LHCN-M2 (cell line): ENCODE data around the gene SMIM20. TPM values are rescaled to one million over a fixed set of nuclear protein-coding genes. Genes with fewer than 3 reads are reported as not detected.
"Not testable (repeated sequence)": the region's sequence is repeated elsewhere in the genome, so short reads cannot be mapped to it uniquely, and the experiment has no call there.

Experiments
- DNase-seq: peaks from one replicate; pipeline ENCODE4 v3.0.0-alpha.2; 2012; ENCODE audit warnings: low read depth
- total RNA-seq: library from RNA; depleted of rRNA; stranded (reverse); fragments of >200 nt; gene quantifications from 2 replicates; pipeline ENCODE4 v1.2.3, GENCODE V29; 2014

The SMIM20 gene
- total RNA-seq, 1 experiment from 2014 or later = 33.6 TPM

- no peak for DNase-seq
Measured at GRCh38 chr4:25890571-25891485, 23.2 kb upstream of the SMIM20 start.

- DNase-seq = no peak
Measured at GRCh38 chr4:25892796-25893195, 21.2 kb upstream of the SMIM20 start.

GRCh38 chr4:25896776-25897539, 17.1 kb upstream of the SMIM20 start:
- no peak for DNase-seq

GRCh38 chr4:25900310-25900709, 13.7 kb upstream of the SMIM20 start:
- peak; percentile 20 for DNase-seq

- no peak for DNase-seq
Measured at GRCh38 chr4:25901030-25901430, 13.0 kb upstream of the SMIM20 start.

GRCh38 chr4:25903900-25904747, 9.9 kb upstream of the SMIM20 start:
- DNase-seq = no peak

- DNase-seq = no peak
Measured at GRCh38 chr4:25904748-25905082, 9.3 kb upstream of the SMIM20 start.

GRCh38 chr4:25905371-25905770, 8.6 kb upstream of the SMIM20 start:
- no peak for DNase-seq

GRCh38 chr4:25906113-25906512, 7.9 kb upstream of the SMIM20 start:
- DNase-seq = not testable (repeated sequence)

- DNase-seq = peak; percentile 99
Measured at GRCh38 chr4:25908491-25908901, 5.5 kb upstream of the SMIM20 start.

- no peak for DNase-seq
Measured at GRCh38 chr4:25911356-25911755, 2.7 kb upstream of the SMIM20 start.

GRCh38 chr4:25913056-25913850, 767 bp upstream of the SMIM20 start:
- DNase-seq = no peak

- no peak for DNase-seq
Measured at GRCh38 chr4:25914670-25915352, 791 bp downstream of the SMIM20 start.

GRCh38 chr4:25915353-25915705, 1.3 kb downstream of the SMIM20 start:
- DNase-seq = peak; percentile 42

GRCh38 chr4:25916870-25917269, 2.9 kb downstream of the SMIM20 start:
- DNase-seq = no peak

GRCh38 chr4:25919676-25920075, 5.7 kb downstream of the SMIM20 start:
- DNase-seq = no peak

- no peak for DNase-seq
Measured at GRCh38 chr4:25921922-25922321, 7.9 kb downstream of the SMIM20 start.

- DNase-seq = no peak
Measured at GRCh38 chr4:25922812-25923369, 8.9 kb downstream of the SMIM20 start.

GRCh38 chr4:25923745-25924144, 9.7 kb downstream of the SMIM20 start:
- no peak for DNase-seq
